GM18505 (cell line): Measurements from ENCODE around the gene PRAME.

Source experiments
- ATAC-seq: cut with Tn5 transposase; IDR thresholded peaks from one replicate; pipeline ENCODE4 v1.9.1; 2021; ENCODE audit not compliant: unreplicated experiment
- POLR2A ChIP-seq: IDR thresholded peaks from 4 replicates; pipeline ENCODE4 v1.6.1; 2011; ENCODE audit warnings: borderline replicate concordance; ENCODE audit not compliant: insufficient read depth, insufficient read length; ENCODE audit errors: extremely low read depth

The PRAME gene

DNA sequence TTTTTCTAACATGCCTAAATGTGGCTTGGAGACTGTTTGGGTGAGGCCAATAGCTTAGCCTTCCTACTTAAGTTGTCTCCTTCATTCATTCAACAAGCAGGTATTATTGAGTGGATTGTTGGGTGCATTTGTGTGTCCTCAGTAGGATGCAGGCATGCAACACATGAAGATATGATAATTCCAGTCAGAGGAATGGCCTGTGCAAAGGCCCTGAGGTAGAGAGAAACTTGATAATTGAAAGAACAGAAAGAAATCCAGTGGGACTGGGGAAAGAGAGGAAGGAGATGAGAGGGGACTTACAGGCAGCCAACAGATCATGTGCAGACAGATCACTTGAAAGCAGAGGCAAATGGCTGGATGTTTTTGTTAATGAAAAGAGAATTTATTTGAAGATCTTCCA, 15.3 kb upstream of the PRAME start:
- no peak for ATAC-seq
- TF ChIP-seq POLR2A = no peak

DNA sequence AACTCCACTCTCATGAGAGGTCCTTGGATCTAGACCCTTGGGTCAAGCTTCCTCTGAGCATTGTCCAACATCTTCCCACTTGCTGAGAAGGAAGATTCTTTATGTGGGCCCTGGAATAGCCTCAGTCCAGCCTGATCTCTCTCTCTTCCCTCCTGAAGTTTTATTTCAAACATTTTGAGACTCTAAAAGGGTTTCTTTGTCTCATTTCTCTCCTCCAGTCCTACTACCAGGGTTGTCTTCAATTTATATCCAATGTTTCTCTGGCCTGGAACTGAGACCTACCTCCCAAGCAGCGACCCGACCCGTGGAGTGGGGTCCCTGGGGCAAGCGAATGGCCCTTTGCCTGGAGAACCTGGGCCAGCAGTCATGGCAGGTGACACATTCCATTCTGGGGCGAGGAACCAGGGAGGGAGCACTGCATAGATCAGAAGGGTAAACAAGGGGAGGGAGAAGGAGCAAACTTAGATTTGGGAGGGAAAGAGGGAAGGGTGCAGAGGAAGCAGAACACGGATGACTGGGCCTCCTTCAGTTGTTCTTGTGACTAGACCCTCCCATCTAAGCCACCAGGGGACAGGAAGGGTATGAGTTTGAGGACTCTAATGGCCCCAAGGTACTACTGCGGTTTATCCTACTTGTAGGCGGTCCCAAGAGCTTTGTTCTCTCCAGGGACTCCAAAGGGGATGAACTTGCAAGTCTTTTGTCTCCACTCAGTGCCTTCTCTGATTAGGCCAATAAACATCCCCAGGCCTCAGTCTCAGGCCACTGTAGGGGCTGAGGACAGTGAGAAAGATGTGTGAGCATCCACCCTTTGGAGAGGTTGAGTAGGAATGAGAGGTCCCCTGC, 14.2 kb upstream of the PRAME start:
- ATAC-seq = no peak
- TF ChIP-seq POLR2A = no peak

DNA sequence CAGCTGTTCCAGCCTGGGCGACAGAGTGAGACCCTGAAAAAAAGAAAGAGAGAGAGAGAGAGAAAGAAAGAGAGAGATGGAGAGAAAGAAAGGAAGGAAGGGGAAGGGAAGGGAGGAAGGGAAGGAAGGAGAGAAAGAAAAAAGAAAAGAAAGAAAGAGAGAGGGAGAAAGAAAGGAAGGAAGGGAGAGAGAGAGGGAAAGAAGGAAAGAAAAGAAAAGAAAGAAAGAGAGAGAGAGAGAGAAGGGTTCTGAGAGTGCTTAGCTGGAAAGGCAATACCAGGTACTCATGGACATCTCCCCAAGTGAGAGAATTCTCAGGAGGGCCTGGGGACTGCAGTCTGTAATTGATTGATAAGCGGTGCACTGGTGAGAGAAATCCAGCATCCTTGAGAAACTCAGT, 12.8 kb upstream of the PRAME start:
- no peak for TF ChIP-seq POLR2A
- ATAC-seq = no peak

DNA sequence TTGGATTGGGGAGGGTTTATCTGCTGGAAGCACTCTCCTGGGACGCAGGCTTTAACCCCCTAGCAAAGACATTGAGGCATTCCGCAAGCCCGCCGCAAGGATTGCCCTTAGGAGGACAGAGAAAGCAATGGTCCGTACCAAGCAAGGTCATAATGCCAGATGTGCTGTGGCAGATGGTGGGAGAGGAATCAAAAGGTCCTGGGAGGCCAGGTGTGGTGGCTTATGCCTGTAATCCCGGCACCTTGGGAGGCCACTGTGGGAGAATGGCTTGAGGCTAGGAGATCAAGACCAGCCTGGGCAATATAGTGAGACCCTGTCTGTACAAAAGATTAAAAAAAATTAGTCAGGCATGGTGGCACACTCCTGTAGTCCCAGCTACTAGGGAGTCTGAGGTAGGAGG, 12.4 kb upstream of the PRAME start:
- no peak for TF ChIP-seq POLR2A
- ATAC-seq = no peak

DNA sequence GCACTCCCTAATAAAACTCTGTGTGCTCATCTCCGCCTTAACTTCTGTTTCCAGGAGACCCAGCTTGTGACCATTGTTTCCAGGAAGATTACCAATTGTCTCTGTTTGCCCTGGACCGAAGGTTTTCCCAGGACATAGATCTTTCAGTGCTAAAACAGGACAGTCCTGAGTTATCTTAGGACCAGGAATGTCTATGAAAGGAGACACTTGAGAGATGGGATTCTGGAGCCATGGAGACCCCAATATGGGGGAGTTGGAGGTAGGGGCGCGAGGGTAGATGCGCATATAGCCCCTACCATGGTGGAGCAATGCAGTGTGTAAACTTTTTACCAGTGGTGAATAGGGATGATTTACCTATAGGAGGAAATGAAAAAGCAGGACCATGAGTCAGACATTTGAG, 10.2 kb upstream of the PRAME start:
- no peak for ATAC-seq
- TF ChIP-seq POLR2A = no peak

DNA sequence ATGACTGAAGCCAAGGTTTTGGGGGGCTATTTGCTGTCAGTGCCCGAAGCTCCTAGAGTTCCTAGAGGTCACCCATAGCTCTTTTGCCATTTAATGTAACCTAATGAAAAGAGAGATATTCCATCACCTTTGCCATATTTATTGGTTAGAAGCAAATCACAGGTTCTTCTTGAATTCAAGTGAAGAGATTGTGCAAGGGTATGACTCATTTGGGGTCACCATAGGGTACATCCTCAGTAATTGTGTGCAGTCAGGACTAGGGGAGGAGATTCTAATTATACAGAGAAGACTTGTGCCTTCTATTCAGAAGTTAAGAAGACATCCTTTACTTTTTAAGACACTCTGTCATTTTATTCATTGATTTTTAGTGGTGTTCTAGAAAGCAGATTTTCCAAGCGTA, 6.9 kb upstream of the PRAME start:
- no peak for TF ChIP-seq POLR2A
- no peak for ATAC-seq

DNA sequence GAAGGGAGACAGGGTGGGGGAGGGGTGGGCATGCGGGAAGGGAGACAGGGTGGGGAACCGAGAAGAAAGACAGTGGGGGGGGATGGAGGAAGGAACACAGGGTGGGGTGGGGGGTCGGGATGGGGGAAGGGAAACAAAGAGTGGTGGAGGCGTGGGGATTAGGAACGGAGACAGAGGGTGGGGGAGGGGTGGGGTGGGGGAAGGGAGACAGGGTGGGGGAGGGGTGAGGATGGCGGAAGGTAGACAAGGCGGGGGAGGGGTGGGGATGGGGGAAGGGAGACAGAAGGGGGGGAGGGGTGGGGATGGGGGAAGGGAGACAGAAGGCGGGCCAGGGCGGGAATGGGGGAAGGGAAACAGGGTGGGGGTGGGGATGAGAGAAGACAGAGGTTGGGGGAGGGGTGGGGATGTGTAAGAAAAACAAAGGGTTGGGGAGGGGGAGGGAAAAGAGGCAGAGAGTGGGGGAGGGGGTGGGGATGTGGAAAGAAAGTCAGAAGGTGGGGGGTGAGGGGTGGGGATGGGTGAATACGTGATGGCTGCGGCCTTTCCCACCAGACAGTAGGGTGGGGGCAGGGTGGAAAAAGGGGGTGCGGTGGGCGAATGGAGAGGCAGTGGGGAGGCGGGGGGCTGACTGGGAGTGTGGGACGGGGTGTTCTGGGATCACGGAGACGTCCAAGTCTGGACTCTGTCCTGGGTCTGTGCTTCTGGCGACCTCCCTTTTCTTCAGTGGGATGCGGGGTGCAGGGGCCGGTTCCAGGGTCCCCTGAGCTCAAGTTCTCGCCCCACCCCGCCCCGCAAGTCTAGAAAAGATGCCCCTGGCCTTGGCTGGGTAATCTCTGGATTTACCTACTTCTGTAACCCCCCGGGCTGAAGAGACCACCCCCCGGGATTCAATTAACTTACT, 744 bp downstream of the PRAME start:
- no peak for ATAC-seq
- TF ChIP-seq POLR2A = no peak

DNA sequence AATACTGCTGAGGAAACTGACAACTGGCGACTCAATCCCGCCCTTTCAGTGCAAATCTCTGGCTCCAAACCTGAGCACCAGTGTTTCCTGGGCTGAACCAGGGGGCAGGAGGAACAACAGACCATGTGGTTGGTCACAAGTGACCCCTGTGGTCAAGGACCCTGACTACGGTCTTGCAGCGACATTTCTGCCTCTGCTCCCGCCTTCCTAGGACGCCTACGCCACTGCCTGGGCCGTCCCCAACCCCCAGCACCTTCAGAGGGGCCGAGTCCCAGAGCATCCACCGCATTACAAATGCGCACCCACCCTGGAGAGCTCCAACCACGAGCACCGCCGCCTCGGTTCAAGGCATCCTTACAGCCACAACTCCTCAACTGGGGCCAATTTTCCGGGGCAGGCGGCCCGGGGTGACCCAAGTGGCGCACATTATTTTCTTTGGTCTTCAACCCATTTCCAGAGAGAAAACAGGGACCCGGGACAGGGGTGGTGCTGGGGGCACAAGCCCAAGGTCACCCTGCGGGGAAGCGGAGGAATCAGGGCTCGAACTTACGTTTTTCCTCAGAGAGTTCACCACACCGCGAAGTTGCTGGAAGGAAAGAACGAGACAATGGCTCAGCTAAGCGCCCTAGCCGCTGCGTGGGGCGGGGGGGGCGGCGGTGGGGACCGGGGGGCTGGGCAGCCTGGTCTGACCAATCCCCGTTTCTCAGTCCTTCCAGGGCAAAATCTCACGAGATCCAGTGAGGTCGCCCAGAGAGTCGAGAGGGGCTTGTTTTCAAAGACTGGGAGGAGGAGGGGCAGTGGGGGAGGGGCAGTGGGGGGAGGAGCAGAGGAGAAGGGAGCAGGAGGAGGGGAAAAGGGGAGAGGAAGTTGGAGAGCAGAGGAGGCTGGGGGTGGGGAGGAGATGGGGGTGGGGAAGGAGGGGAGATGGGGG, 1.8 kb downstream of the PRAME start:
- no peak for ATAC-seq
- TF ChIP-seq POLR2A = no peak

DNA sequence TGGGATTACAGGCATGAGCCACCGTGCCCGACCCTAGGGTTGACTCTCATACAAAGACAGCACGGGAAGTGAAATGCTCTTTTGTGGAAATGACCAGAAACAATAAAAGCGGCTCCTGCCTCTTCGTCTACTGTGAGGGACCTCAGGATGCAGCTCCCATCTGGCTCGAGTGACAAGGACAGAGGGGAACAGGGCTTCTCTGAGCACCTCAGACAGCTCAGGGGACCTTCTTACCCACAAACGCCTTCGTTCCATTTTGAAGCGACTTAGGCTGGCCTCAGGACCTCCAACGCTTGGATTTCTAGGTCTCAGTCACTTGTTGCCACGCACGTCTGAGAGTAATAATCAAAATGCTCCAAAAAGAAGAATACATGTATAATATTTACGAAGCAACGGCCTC, 2.5 kb downstream of the PRAME start:
- no peak for ATAC-seq
- no peak for TF ChIP-seq POLR2A

DNA sequence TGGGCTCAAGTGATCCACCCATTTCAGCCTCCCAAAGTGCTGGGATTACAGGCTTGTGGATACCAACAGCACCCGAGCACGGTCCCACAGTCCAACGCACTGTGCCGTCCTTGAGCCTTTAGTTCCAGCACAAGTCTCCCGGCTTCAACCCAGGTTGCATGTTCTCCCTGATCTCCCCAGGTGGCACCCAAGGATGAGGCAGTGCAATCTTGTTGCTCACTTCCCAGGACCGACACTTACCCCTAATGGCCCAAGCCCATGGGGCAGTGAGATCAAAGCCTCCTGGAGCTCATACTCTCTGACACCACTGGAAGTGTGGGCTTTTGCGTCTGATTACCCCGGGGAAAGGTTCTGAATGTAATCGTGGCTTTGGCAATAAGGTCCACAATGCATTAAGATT, 3.5 kb downstream of the PRAME start:
- no peak for ATAC-seq
- TF ChIP-seq POLR2A = no peak

DNA sequence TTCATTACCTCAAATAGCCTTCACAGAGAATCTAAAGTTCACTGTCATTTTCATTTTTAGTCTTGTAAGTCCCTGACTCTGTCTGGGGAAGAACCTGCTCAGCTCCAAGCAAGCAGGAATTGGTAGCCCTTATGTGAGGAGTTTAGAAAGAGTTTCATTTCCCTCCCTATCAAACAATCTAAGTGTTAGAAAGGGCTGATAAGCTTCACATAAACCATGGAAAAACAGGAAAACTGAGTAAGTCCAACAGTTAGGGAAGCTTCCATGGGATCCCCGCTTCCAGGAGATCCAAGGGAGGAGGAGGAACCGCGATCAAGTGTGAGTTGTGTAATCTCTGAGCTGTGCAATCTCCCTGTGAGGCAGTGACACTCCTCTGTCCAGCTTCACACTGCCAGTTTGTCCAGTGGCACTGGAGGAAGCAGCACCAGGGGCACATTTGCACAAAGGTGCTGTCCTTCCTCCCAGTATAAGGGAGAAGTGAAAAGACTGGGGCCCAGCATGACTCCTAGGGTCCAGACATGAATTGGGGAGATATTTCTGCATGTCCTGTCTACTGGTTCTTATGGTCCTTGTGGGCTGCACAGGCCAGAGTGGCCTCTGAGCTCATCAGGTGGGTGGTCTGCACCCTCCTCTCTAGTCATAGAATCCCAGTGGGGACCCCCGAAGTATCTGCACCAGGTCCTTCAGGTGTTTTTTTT, 4.3 kb downstream of the PRAME start:
- TF ChIP-seq POLR2A = no peak
- ATAC-seq = no peak
